NCI-H1105 treated with DMSO at 0.1 percent for 48 hours (cell line): ENCODE data around the gene GAPDHS.
A peak's percentile ranks its signal among the peaks of the same experiment; 100 is the strongest.

ENCODE experiments used
- DNase-seq: peaks from one replicate; lab custom pipeline; 2025; lab: John Stamatoyannopoulos, UW

Gene GAPDHS

DNA sequence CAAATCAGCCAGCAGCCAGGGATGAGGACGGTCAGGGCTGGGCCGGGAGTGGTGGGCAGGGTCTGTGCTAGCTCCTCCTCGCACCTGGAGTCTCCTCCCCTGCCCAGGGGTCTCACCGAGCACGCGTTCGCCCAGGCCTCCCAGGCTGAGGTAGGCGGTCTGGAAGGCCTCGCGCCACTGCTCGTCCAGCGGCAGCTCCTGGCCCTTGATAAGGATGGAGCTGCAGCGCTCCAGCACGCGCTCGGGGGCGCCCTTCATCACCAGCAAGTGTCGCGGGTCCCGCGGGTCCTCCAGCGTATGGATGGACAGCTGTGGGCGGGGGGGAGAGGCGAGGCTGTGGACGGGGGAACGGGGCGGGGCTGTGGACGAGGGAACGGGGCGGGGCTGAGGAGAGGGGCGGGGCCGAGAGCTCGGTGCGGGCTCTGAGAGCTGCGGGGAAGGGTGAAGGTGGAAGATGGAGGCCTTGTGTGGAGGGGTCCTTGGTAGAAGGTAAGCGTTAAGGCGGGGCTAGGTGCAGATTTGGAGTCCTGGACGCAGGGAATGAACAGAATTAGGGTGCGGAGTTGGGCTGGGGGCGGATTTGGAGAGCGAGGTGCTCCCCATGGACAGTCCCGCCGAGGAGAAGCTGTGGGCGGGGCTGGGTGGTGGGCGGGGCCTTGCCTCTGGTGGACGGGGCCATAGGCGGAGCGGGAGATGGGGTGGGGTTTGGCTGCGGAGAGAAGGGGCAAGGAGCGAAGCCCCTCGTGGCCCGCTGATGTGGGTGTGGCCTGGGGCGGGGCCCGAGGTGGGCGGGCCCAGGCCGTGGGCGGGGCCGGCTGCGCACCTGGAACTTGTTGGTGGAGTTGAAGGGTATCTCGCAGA lies 24.5 kb downstream of the GAPDHS start:
- DNase-seq = no peak

DNA sequence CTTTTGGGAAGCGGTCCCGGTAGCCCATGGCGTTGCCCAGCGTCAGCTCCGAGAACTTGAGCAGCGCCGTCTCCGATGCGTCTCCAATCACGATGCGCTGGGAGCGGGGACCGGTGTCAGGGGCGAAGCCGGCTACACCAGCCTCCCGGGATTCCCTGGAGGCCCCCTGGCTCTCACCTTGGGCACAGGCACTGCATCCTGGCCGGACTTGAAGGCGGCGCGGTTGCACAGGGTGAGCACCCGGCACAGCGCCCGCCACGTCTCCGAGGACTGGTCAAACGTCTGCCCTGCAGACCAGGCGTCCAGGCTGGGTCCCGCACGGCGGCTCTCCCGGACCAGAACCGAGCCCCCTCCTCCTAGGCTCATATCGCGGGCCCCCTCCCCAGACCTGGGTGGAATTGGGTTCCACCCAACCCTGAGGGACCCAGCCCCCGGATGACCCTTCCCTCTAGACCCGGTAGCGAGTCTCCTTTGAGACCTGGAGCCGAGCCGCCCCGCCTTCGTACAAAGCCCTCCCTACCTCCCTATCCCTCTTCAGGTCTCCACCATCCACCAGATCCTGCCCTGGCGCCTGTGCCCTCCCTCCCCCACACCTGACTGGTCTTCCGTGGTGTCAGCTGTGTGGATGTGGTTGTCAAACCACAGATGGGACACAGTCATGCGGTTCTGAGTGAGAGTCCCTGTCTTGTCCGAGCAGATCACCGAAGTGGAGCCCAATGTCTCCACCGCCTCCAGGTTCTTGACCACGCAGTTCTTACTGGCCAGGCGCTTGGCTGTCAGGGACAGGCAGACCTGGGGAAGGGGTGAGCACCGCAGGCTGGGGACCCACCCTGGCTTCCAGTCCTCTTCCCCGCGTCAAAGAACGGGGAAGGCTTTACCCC lies 25.4 kb downstream of the GAPDHS start:
- no peak for DNase-seq

DNA sequence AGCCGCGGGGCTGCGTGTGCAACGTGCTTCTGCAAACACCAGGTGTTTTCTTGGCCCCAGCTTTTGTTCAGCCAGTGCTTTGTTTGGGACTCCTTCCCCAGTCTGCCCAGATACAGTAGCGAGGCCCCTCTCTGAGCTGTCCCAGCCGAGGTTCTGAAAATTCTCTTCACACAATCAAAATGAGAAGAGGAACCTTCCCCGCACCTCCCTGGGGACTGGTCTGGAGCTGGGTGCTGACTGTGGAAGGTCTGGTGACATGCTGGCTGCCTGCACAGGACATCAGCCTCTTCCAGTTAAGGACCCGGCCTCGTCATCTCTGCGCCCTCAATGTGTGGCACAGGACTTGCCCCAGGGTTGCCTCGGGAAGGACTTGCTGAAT lies 26.0 kb downstream of the GAPDHS start:
- DNase-seq = no peak

DNA sequence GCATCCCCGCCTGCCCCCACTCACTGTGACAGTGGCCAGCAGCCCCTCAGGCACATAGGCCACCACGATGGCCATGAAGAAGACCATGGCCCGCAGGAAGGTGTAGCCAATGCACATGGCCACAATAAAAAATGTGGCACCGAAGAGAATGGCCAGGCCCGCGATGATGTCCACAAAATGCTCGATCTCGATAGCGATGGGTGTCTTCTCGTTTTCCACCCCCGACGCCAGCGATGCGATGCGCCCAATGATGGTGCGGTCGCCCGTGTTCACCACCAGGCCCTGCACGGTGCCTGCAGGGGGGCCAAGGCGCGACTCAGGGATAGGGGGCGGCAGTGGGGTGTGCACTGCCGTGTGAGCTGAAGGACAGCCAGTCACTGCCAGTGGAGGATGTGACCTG lies 26.5 kb downstream of the GAPDHS start:
- DNase-seq = no peak

DNA sequence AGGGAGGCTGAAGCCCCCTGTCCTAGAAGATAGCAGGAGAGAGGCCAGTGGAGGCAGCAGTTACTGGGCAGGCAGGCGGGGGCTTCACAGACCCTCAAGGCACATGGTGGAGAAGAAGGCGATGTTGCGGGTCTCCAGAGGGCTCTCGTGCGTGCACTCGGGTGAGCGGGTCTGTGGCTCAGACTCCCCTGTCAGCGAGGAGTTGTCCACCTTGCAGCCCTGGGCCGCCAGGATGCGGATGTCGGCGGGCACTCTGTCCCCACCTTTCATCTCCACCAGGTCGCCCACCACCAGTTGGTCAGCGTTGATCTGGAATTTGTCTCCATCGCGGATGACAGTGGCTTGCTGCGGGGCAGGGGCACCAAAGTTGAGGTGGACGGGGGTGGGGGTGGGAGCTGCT lies 27.0 kb downstream of the GAPDHS start:
- DNase-seq = no peak

DNA sequence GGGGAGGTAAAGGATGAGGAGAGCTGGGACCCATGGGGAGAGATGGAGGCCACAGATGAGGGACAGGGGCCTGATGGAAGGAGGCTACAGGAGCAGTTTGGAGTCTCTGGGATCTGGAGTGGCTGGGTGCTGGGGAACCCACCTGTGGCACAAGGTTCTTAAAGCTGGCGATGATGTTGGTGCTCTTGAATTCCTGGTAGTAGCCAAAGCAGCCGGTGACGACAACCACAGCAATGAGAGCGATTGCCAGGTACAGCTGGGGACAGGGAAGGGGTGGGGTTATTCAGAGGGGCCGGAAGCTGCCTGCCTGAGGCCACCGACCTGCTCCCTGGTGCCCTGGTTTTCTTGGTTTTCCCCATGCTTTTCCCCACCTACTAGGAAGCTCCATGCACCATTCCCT lies 27.4 kb downstream of the GAPDHS start:
- no peak for DNase-seq

DNA sequence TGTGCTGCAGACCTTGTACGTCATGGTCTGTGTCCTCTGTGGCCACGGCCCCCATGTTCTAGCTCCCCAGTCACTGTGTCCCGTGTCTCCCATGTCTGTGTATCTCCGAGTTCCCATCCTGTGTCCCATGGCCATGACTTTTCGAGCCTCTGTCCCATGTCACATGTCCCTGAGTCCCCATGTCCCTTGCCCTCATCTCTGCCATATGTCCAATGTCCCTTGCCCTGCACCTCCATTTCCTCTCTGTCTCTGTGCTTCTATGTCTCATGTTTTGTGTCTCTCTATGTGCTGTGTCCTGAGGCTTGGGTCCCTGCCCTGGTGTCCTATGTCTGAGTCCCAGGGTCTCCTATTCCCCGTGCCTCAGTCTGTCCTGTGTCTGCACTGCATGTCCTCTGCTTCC lies 28.2 kb downstream of the GAPDHS start:
- DNase-seq = no peak

DNA sequence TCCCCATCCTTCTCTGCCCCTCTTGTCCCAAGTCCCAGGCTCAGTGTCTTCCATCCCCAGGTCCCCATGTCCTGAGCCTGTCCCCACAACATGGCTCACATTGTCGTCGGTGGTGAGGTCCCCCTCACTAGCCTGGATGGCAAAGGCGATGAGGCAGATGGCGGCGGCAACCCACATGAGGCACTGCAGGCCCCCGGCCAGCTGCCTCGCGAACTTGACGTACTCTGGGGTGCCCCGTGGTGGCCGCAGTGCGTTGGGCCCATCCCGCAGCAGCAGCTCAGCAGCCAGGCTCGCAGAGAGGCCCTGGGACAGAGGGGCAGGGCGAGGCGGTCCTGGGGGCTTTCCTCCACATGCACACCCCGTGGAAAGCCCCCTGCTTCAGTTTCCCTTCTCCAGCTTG lies 29.1 kb downstream of the GAPDHS start:
- DNase-seq = no peak

DNA sequence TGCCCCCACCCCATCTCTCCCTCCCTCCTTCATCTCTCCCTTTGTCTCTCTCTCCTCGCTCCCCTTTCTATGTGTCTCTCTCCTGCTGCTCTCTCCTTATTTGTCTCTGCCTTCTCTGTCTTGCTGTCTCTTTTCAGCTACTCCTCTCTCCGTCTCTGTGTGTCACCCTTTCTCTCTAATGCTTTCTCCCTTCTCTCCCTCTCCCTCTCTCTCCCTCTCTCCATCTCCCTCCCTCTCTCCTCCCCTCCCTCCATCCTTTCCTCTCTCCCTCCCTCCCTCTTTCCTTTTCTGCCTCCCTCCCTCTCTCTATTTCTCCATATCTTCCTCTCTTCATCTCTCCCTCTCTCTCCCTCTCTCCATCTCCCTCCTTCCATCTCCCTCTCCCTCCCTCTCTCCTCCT lies 29.5 kb downstream of the GAPDHS start:
- DNase-seq = no peak

DNA sequence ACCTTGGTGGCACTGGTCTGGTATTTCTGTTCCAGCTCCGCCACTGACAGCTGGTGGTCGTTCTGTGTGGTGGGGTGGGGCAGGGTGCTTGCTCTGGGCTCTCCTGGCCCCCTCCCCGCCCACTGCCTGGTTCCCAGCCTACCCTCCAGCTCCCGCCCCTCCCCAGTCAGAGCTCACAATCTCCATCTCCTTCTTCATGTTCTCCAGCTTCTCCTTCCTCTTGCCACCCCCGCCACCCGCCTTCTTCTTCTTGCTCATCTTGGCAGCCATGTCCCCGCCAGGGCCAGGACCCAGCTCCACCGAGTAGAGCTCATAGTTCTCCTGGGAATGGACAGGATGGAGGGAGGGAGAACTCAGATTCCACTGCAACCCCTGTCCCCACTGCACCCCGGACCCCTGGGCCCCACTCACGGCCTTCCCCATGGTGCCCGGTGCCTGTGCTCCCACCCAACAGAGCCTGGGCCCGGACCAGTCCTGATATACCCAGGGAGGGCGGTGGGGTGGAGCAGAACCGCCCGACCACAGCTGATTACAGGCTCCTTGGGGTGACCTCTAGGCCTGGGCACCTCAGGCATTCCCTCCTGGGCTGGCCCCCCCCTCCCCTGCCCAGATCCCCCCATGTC lies 30.1 kb downstream of the GAPDHS start, which contains the start of gene ATP4A:
ATP4A (minus strand) TSS at position 452 of the 623 bp plus-strand sequence; CDS start at position 423, 29 bp downstream.
- DNase-seq = no peak

DNA sequence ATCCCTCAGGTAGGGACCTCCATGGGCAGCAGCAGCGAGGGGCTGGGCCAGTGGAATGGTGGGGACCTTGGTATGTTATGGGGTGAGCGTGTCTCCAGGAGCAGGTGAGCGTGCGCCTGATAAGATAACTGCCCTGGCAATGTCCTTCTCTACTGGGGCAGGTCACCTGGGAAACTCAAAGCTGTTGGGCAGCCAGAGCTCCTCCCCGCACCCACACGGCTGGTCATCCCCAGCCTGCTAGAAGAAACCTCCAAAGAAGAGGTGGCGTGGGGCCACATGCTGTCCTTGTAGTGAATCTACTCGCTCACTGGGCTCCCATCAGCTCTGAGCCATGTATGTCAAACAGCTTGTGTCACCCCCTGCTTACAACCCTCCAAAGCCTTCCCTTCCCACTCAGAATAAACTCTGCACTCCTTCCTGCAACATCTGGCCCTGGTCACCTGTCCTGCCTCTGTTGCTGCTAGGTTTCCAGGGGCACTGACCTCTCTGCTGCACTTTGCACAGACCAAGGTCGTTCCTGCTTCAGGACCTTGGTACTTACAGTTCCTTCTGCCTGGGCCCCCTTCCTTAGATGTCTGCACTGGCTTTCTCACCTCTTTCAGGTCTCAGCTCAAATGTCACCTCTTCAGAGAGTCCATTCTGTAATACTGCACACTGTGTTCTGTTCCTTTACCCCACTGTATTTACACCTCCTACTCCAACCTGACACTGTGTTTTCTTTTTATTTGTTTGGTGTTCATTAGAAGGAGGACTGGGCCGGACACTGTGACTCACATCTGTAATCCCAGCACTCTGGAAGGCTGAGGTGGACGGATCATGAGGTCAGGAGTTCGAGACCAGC lies 32.0 kb downstream of the GAPDHS start:
- no peak for DNase-seq

DNA sequence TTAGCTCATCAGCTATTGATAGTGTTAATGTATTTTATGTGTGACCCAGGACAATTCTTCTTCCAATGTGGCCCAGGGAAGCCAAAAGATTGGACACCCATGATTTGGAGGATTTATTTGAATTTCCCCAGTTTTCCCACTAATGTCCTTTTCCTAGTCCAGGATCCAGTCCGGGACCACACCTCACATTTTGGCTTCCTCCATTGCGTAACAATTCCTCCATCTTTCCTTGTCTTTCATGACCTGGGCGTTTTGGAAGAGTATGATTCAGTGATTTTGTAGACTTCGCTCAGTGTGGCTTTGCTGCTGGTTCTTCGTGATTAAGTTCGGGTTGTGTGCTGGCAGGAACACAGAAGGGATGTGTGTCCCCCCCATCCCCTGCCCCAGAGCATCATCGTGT lies 33.5 kb downstream of the GAPDHS start:
- DNase-seq = no peak

DNA sequence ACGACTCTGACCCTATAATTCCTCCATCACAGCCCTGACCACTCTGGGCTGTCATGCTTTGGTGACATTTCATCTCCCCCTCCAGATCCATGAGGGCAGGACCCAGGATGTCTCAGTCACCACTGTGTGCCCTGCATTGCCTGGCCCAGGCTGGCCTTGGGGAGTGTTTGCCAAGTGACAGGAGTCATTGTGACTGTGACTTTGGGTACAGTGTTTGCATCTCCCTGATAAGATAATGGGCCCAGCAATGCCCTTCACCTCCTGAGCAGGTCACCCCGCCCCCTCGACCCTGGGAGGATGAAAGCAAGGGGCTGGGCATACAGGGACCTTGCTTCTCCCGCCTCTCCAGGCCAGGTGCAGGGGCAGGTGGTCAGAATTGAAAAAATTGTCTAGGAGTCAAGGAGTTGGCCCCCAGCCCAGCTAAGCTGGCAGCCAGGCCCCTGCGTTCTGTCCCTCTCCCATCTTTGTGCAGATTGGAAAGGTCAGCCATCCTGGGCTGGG lies 36.1 kb downstream of the GAPDHS start:
- DNase-seq = peak; percentile 78

DNA sequence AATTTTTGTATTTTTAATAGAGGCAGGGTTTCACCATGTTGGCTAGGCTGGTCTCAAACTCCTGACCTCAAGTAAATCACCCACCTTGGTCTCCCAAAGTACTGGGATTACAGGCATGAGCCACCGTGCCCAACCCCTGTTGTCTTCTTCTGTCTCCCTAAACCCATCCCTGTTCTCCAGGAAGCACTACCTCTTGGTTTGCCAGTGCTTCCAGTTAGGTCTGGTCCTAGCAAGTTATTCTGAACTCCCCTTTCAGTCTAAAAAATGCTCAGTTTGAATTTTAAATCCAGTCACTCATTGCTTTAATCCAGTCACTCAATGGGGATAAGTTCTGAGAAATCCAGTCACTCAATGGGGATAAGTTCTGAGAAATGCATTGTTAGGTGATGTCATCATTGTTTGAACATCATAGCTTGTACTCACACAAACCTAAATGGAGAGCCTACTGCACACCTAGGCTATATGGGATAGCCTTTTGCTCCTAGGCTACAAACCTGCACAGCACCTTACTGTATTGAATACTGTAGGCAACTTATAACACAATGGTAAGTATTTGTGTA lies 38.2 kb downstream of the GAPDHS start:
- no peak for DNase-seq

DNA sequence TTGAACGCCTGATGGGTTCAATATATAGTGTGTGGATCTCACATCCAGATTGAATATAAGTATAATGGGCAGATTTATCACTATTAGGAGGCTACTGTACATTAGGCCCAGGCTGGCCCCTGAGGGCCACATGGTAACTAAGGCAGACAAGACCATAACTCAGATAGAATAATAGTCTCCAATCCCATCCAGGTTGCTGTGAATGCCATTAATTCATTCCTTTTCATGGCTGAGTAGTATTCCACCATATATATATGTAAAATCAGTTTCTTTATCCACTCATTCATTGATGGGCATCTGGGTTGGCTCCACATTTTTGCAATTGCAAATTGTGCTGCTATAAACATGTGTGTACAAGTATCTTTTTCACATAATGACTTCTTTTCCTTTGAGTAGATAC lies 44.7 kb downstream of the GAPDHS start:
- no peak for DNase-seq

DNA sequence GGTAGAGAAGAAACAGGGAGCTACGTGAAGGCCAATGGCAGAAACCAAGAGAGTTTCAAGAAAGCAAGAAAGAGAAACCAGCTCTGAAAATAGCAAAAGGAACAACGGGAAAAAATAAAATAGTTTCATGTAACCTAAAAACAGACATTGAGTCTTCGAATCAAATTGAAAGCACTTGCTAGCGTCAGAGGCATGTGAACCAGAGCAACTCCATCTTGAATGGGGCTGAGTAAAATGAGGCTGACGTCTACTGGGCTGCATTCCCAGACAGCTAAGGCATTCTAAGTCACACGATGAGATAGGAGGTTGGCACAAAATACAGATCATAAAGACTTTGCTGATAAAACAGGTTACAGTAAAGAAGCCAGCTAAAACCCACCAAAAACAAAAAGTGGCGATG lies 45.5 kb downstream of the GAPDHS start:
- DNase-seq = no peak

DNA sequence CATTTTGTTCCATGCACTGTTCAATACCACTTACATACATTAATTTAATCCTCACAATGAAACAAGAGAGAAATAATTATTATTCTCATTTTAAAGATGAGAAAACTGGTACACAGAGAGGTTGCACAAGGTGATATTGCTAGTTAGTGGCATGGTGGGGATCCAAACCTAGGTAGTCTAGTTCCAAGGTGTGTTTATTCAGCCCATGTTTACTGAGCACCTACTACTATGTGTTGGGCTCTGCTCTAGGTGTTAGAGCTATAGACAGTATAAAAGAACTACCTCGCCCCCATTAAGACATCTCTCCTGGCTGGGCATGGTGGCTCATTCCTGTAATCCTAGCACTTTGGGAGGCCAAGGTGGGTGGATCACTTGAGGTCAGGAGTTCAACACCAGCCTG lies 49.5 kb downstream of the GAPDHS start:
- no peak for DNase-seq

DNA sequence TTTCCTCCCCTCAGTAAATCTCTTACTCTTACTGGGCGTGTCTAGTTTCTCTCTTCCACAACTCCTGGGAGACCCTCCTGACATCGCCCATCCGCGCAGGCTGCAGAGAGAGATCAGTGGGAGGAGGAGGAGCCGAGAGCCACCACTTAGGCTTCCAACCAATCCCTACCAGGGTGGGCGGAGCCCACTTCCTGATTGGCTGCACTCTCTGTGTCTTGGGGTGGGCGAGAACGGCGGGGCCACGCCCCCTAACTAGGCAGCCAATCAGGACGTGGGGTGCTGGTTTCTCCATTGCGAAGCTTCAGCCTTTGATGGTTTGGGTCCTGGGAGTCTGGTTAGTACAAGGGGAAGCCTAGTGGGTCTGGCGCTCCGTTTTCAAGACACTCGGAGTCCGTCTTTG lies 52.6 kb downstream of the GAPDHS start, which contains the start of gene PMIS2:
PMIS2 (plus strand) TSS at position 326 of the 400 bp plus-strand sequence. CDS start 87 bp downstream, outside the sequence.
- DNase-seq = no peak

DNA sequence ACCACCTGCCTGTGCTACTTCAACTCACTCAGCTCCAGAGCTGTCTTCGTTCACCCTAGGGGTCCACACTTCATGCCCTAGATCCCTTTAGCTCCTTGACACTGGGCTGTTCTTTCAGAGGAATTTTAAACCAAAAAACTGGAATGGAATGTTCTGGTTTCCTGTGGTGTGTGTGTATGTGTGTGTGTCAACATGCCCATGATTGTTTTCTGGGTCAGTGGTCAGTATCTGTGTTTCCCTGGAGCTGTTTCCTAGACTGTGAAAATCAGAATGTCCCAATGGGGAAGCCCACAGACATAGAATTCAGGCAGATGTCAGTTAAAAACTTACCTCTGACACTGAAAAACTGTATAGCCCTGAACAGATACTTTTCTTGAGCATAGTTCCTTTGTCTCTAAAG lies 54.1 kb downstream of the GAPDHS start:
- no peak for DNase-seq

DNA sequence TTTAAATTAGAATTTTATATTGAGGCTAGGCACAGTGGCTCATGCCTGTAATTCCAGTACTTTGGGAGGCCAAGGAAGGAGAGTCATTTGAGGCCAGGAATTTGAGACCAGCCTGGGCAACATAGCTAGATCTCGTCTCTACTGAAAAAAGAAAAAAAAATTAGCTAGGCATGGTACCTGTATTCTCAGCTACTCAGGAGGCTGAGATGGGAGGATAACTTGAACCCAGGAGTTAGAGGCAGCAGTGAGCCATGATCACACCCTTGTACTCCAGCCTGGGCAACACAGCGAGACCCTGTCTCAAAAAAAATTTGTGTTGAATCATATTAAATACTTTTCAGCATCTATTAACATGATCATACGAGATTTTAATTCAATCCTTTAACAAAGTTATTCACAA lies 57.6 kb downstream of the GAPDHS start:
- DNase-seq = no peak

DNA sequence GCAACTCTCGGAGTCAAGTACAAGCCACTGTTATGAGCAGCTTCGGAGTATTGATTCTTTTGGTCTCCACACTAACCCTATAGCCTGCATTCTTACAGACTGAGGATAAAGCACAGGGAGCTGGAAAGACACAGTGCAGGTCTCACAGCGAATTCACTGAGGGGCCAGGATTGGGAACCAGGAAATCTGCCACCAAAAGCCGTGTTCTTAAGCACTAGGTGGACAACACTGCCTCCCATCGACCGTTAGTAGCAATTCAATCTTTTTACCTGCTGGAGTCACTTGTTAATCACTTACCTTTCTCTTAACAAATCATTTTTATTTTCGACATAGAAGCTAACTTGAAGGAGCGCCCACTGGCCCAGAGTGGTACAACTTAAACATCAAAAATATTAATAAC lies 59.0 kb downstream of the GAPDHS start:
- DNase-seq = peak; percentile 27
